ENCODE results near the gene ESPNL.

ESPNL gene

DNA sequence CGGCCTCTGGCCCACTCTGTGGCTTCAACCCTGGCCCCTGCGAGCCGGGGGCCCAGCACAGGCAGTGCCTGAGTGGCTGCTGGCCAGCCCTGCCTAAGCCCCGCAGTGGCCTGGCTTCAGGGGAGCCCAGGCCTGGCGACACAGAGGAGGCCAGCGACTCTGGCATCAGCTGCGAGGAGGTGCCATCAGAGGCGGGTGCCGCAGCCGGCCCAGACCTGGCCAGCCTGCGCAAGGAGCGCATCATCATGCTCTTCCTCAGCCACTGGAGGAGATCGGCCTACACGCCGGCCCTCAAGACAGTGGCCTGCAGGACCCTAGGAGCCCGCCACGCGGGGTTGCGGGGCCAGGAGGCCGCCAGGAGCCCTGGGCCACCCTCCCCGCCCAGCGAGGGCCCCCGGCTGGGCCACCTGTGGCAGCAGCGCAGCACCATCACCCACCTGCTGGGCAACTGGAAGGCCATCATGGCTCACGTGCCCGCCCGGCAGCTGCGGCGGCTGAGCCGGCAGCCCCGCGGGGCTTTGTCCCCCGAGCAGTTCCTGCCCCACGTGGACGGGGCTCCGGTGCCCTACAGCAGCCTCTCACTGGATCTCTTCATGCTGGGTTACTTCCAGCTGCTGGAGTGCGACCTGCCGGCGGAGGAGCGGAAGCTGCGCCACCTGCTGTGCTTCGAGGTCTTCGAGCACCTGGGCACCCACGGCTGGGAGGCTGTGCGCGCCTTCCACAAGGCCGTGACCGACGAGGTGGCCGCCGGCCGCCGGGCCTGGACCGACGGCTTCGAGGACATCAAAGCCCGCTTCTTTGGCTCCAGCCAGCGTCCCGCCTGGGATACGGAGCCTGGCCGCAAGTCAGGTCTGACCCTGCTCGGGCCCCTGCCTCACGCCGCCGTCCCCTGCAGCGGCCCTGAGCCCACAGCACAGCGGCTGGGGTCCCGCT lies 30.8 kb downstream of the ESPNL start:
- no peak for DNase-seq

DNA sequence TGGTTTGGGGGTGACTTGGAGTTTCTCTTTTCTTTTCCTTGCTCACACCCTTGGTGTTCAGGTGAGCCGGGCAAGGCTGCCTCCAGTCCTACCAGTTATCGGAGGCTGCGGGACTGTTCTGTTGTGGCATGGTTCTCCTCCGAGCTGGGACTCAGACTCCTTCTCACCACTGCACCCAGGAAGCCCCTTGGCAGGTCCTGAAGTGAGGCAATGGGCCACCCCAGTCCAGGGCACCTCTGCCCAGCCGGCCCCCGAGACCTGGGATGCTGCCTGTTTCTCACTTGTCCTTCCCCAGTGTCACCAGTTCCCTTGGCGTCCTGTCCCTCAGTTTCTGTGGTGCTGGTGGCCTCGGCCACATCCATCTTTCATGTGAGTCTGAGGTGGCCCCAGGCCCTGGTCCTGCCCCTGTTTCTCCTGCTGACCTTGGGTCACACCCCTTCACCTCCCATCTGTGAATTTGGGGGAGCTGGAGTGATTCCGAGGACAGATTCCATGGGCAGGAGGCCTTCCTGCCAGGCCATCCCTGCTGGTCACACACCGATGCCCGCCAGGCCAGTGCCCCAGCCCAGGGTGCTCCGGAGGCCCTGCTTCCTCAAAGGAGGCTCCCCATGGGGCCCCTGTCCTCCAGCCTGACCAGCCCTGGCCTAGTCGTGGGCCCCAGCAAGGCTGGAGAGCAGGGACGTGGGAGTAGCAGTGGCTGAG lies 31.8 kb downstream of the ESPNL start:
- no peak for DNase-seq

DNA sequence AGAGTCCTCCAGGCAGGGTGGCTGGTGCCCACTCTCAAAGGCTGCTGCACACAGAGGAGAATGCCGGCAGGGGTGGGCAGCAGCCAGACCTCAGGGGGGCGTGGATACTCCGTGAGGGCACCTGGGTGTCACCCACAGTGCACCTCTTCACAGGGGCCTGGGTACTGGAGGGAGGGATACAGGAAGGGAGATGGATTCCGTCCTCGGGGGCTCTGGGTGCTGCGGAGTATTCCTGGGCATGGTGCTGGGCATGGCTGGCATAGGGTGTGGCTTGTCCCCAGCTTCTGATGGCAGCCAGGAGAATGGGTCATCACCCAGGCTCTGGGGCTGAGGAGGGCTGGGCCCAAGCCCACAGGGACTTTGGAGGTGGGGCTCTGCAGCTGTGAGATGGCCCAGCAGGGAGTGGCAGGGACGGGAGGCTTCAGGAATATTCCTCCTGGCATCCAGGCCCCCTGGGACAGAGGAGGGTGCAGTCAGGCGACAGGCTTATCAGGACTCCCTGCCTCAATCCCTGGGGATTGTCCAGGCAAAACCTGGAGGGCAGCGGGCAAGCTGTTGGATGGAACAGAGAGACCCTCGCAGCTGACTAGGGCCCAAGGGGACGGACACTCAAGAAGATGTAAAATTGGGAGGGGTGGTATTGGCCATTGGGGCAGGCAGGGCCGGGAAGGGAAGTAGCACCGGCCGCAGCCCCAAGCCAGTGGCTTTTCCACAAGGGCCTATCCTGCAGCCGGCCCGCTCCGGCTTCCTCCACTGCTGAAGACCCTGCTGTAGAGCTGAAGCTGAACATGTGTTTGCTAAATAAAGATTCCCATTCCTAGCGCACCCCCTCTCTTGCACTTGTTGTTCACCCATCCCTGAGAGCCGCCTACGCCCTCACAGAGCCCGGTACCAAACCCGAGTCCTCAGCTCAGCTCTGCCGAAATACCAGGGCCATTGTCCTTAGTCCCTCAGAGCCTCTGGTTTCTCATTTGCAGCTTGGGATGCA lies 32.6 kb downstream of the ESPNL start:
- no peak for DNase-seq

DNA sequence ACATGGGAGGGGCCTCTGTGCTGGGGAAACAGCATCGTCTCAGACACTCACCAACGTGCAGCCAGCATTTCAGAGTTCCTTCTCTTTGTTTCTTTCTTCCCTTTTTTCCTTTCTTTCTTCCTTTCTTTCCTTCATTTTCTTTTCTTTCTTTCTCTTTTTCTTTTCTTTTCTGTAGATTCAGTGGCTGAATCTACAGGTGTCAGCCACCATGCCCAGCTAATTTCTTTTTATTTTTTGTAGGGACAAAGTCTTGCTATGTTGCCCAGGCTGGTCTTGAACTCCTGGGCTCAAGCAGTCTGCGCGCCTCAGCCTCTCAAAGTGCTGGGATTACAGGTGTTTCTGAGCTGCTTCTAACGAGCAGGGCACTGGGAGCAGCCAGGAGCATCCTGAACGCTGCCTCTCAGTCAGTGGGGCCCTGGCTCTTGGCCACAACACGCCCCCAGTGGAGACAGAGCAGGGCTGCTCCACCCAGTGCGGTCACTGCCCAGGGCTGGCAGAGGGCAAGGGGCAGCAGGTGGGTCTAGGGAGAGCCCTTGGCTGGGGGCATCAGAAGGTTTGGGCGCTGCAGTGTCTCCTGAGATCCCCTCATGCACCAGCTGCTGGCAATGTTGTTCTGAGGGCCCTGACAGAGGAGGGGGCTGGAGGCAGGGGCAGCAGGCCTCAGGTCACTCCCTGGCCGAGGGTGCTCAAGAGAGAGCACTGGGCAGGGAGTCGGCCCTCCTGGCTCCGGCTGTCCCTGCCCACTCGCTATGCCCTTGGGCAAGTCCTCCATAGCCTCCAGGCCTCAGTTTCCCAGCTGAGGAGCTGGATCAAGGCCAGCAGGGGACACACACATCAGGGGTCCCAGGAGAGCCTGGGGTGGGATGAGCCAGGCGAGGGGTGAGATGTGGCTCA lies 33.6 kb downstream of the ESPNL start:
- no peak for DNase-seq

DNA sequence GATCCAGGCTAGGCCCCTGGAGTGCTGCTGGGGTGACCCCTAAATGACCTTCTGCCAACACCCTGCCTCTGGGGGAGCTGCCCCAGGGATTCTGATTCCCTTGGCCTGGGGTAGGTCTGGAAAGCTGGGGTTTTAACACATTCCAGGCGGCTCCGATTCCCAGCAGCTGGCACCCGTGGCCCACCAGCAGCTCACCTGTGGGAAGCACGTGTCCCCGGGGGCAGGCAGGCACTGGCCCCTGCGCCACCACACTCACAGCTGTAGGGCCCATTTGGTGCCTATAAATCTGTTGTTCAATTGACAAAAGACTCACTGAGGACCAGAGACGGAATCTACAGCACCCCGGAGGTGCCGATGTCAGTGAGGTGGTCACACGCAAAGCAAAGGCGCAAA lies 34.2 kb downstream of the ESPNL start:
- DNase-seq = no peak

DNA sequence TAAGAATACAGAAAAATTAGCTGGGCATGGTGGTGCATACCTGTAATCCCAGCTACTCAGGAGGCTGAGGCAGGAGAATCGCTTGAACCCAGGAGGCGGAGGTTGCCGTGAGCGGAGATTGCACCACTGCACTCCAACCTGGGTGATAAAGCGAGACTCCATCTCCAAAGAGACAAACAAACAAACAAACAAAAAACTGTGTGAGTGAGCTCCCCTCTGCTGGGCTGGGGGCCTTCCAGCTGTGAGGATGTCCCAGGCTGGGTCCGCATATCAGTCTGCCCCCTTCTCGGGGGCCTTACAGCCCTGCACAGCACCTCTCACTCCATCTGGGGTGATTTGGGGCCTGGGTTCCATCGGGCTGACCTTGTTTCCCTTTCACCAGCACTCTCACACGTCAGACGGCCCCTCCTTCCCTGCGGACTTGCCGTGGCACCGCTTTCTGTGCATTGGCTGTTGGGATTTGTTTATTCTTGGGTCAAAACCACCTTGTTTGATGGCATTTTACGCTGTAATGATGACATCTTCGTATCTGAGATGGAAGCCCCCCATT lies 35.5 kb downstream of the ESPNL start:
- DNase-seq = no peak

DNA sequence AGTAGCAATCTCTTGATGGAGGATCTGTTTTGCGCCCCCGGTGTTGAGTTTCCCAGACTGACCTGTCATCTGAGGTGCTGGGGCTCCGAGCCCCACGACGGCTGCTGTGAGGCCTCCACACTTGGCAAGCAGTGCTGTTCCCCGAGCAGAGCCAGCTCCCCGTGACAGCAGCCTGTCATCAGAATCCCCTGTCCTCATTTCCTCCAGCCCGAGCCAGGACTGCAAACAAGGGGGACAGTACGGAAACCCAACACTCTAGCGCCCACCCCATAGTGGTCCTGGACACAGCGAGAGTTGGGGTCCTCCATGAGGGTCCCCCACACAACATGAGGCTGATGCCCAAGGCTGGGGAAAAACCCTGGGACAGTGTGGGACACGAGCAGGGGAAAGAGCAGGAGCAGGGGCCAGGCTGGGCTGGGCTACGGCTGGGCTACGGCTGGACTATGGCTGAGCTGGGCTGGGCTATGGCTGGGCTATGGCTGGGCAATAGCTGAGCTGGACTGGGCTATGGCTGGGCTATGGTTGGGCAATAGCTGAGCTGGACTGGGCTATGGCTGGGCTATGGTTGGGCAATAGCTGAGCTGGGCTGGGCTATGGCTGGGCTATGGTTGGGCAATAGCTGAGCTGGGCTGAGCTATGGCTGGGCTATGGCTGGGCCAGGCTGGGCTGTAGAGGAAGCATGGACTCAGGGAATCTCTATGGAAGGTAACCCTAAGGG lies 36.8 kb downstream of the ESPNL start:
- DNase-seq = no peak

DNA sequence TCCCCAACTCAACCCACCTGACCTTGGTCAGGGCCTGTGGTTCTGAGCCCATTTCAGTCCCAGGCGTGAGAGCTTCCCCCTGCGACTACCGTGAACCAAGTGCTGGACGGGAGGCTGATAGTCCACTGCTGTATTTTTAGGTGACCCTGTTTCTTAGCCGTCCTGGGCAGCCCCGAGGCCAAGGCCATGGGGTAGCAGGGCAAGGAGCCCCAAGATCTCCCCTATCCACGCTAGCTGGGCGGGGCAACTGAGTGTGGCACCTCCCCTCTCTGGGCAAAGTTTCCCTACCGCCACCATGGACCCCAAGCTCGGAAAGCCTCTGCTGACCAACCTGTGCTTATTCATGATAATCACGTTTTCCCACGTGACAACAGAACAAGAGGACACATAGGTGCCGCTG lies 37.7 kb downstream of the ESPNL start:
- no peak for DNase-seq

DNA sequence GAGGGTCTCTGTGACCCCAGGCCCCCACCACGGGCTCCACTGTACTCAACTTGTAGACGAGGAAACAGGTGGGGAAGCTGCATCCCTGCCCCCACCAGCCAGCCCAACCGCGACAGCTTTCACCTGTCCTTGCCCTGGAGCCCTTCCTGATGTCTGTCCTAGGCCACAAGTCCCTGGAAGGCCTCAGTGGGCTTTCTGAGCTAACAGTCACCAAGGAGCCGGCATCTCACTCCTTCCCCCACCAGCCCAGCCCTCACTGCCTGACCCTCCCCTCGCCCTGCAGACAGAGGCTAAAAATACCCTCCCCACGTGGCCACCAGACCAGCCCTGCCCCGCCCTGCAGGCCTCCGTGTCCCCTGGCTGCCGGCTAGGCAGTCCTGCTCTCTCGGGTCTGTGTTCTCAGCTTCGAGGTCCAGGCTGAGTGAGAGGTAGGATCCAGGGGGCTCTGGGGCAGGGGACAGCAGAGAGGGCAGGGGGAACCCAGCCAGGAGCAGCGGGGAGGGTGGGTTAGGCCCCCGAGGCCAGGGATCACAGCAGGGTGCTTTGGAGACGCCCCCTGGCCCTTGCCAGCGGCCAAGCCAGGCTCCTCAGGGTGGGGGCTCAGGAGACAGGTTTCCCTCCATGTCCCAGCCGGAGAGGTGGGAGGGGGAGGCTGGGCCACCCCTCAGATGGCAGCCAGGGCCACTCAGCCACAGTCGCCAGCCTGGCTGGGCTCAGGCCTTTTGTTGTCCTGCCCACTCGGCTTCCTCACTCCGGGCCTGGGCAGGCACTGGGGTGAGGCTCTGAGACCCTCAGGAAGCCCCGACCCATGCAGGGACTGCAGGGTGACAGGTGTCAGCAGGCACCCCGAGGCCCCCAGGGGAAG lies 38.4 kb downstream of the ESPNL start, which contains the start of gene KLHL30:
KLHL30 (plus strand) TSS at position 338 of the 865 bp plus-strand sequence. CDS start 2,087 bp downstream, outside the sequence.
- DNase-seq = no peak

DNA sequence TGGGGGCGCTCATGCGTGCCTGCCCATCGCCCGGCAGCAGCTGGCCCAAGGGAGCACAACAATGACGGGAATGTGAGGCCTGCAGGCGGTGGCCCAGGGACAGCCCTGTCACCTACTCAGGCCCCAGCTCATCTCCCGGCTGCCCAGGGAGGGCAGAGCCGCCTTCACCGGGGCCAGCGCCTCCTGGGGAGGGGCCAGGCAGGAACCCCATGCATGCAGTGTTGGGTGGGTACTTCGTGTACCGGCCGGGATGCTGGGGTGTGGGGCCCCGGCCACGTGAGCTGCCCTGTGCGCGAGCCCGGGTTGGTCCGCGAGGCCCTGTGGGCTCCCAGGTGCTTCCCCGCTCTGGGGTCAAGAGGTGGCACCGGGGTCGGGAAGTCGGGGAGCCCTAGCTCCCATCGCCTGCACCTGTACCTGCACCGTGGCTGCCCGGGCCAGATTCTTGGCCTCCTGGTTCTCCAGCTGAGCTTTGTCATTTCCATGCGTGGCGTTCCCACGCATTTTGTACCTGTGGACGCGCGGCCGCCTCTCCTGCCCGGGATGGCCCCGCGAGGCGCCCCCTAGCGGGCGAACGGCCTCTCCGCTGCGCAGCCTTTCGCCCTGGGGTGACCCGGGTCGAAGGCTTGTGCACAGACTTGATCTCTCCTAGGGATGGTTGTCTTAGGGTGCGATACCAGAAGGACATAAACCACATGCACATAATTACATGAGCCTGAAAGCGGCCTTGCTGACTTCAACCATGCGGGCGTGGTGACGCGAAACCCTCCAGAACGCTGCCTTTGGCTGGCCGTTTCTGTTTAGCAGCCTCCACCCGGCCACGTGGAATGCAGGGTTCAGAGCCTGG lies 39.3 kb downstream of the ESPNL start:
- peak; percentile 44 for DNase-seq

DNA sequence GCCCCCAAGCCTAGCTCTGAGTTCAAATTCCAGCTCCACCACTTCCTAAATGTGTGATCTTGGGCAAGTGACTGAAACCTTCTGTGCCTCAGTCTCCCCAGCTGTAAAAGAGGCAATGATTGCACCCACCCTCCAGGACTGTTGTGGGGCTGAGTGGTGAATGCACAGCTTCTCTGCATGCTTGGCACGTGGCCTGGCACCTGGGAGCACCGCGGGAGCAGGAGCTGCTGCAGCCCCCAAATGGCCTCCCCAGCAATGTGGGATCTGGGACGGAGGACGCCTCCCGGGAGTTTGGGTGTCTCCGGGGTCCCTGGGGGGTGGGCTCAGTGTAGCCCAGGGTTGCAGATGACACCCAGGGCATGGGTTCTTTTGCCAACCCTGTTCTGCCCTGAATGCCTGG lies 39.9 kb downstream of the ESPNL start:
- no peak for DNase-seq

DNA sequence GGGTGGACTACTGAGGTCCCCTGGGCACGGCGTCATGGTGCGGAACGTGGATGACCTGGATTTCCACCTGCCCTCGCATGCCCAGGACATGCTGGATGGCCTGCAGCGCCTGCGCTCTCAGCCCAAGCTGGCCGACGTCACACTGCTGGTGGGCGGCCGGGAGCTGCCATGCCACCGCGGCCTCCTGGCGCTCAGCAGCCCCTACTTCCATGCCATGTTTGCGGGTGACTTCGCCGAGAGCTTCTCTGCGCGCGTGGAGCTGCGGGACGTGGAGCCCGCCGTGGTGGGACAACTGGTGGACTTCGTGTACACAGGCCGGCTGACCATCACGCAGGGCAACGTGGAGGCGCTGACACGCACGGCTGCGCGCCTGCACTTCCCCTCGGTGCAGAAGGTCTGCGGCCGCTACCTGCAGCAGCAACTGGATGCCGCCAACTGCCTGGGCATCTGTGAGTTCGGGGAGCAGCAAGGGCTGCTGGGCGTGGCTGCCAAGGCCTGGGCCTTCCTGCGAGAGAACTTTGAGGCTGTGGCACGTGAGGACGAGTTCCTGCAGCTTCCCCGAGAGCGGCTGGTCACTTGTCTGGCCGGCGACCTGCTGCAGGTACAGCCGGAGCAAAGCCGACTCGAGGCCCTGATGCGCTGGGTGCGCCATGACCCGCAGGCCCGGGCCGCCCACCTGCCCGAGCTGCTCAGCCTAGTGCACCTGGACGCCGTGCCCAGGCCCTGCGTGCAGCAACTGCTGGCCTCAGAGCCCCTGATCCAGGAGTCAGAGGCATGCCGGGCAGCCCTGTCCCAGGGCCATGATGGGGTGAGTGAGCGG lies 40.8 kb downstream of the ESPNL start:
- DNase-seq = no peak

DNA sequence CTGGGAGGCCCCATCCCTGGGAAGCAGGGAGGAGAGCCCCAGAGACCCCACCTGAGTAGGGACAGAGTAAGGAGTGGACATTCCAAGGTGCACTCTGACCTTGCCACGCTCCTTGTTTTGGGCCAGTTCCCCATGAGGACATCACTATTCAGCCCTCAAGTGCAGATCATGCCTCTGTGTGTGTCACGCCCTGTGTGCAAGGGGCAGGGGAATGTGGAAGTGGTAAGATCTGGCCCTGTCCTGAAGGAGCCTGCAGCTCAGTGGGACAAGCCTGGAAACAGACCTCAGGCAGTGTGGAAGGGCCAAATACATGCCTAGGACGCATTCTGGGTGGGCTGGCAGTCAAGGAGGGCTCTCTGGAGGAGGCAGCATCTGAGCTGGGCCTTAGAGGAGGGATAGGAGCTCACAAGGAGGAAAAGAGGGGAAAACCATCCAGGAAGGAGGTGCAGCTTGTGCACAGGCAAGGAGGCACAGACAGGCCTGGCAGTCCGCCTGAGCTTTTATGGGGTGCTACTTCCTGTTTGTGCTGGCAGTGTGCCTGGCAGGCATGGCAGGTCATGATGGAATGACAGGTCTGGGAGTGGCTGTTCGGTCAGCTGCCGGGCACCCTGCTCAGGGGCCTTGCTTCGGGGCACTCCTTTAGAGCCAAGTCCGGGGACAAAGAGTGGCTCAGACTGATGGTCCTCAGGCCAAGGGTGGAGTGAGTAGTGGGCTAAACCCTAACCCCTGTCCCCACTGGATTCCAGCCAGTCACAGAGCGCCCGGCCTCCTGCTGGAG lies 41.6 kb downstream of the ESPNL start:
- no peak for DNase-seq

DNA sequence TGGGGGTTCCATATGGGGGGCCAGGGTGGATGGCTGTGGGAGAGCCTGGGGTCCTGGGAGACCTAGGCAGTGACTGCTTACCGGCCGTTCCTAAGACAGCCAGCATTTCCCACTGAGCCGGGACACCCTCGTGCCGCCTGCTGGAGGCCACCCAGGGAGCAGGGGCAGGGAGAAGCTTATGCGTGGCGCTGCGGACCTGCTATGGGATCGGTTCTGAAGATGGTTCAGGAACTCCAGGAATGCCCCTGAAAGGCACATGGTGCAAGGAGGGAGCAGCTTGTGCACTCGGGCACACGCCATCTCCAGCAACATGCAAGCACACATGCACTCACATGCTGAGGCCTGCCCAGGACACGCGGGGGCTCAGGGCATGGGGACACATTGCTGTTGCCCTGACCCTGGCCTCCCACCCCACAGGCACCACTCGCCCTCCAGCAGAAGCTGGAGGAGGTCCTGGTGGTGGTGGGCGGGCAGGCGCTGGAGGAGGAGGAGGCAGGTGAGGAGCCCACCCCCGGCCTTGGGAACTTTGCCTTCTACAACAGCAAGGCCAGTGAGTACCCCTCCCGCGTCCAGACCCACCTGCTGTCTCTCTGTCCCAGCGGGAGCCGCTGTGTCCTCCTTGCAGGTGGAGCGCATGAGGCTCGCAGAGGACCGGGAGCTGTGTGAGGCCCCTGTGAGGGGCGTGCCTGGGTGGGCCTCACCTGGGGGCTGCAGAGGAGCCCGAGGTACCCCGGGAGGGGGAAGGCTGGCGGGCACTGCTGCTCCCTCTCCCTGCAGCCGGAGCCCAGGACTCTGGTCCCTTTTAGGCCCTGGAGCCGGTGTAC lies 42.5 kb downstream of the ESPNL start:
- DNase-seq = no peak

DNA sequence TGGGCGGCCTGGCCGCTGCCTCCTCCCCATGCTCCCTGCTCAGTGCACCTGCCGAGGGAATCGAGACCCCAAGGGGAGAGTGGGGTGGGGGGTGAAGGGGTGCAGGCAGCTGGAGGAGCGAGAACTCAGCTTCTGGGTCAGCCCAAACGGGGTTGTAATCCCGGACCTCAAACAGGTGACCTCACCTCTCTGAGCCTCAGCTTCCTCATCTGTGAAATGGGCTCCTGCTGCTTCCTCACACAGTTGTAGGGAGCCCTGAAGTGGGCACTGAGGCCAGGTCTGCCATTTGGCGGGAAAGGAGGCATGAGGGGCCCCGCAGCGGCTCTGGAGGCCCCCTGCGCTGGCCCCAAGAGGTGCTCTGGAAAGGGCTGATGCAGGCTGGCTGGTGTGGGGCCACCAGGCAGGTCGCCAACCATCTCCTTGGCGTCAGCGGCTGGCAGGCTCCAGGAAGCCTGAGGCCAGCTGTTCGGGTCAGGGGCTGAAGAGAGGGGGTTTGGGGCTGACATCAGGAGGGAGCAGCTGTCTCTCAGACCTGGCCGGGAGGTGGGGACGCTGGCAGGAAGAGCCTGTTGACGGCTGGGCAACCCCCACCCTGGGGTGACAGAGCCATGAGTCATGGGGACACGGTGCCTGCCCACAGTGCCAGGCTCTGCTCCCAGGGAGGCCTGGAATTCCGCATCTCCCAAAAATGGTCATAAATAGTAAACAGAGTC lies 43.3 kb downstream of the ESPNL start:
- no peak for DNase-seq
